HepG2 (cell line): ENCODE results near the gene RNASE7. TPM values are rescaled to one million over a fixed set of nuclear protein-coding genes. Genes with fewer than 3 reads are reported as not detected.

ENCODE experiments used
- E2F5 ChIP-seq: sonication (generic); formaldehyde crosslinking; conservative IDR thresholded peaks from 2 replicates; pipeline ENCODE4 v1.4.0; 2020; ENCODE audit warnings: missing genetic modification reagents
- EEA1 ChIP-seq: sonication (generic); formaldehyde crosslinking; IDR thresholded peaks from 2 replicates; pipeline ENCODE4 v1.5.1; 2020; ENCODE audit warnings: mild to moderate bottlenecking, missing genetic modification reagents, borderline replicate concordance
- EHMT2 ChIP-seq: fragments of 200-600 bp; sonication (generic); IDR thresholded peaks from 2 replicates; pipeline ENCODE4 v1.7.0; 2017; ENCODE audit warnings: antibody characterized with exemption, low read depth, low read length, borderline replicate concordance
- ETV5 ChIP-seq: IDR thresholded peaks from 2 replicates; pipeline ENCODE4 v1.6.1; 2018; ENCODE audit warnings: missing biosample characterization, missing genetic modification reagents, inconsistent platforms, borderline replicate concordance
- HBP1 ChIP-seq: IDR thresholded peaks from 2 replicates; pipeline ENCODE4 v1.6.1; 2016; ENCODE audit warnings: low read depth, control low read depth
- IKZF1 ChIP-seq: fragments of 450-650 bp; IDR thresholded peaks from 2 replicates; pipeline ENCODE4 v1.7.1; 2016
- KLF15 ChIP-seq: sonication (generic); formaldehyde crosslinking; IDR thresholded peaks from 2 replicates; pipeline ENCODE4 v1.8.1; 2023; ENCODE audit warnings: borderline replicate concordance, mild to moderate bottlenecking, inconsistent platforms, missing genetic modification reagents, mixed read lengths
- MAFK ChIP-seq, 2 experiments: IDR thresholded peaks in 1 of 2; conservative IDR thresholded peaks in 1 of 2; 2 replicates each; pipeline ENCODE4 v1.6.1; 2011; ENCODE audit warnings: improper control_type of control experiment in 2 of 2, low read length in 2 of 2
- MED8 ChIP-seq: sonication (generic); formaldehyde crosslinking; IDR thresholded peaks from 2 replicates; pipeline ENCODE4 v1.8.1; 2023; ENCODE audit warnings: mild to moderate bottlenecking, missing genetic modification reagents; ENCODE audit not compliant: insufficient replicate concordance
- MIXL1 ChIP-seq: IDR thresholded peaks from 2 replicates; pipeline ENCODE4 v1.6.1; 2016
- MYPOP ChIP-seq: sonication (generic); formaldehyde crosslinking; IDR thresholded peaks from 2 replicates; pipeline ENCODE4 v1.8.1; 2023; ENCODE audit warnings: mild to moderate bottlenecking, moderate library complexity, missing genetic modification reagents
- NCOA1 ChIP-seq: sonication (generic); formaldehyde crosslinking; IDR thresholded peaks from 2 replicates; pipeline ENCODE4 v1.9.0; 2021; ENCODE audit warnings: missing genetic modification reagents
- TBX2 ChIP-seq: sonication (generic); formaldehyde crosslinking; IDR thresholded peaks from 2 replicates; pipeline ENCODE4 v1.5.0; 2020; ENCODE audit warnings: missing genetic modification reagents, mild to moderate bottlenecking, borderline replicate concordance
- XRCC5 ChIP-seq: fragments of 200-400 bp; formaldehyde crosslinking; optimal IDR thresholded peaks from 2 replicates; pipeline ENCODE3; 2017; ENCODE audit warnings: mild to moderate bottlenecking, low read length
- ZBTB49 ChIP-seq: sonication (generic); formaldehyde crosslinking; IDR thresholded peaks from 2 replicates; pipeline ENCODE4 v1.4.0; 2020; ENCODE audit warnings: missing genetic modification reagents, borderline replicate concordance
- ZNF20 ChIP-seq: sonication (generic); formaldehyde crosslinking; IDR thresholded peaks from 2 replicates; pipeline ENCODE4 v1.4.0; 2020; ENCODE audit warnings: mild to moderate bottlenecking, moderate library complexity, missing genetic modification reagents
- ZNF253 ChIP-seq: sonication (generic); formaldehyde crosslinking; IDR thresholded peaks from 2 replicates; pipeline ENCODE4 v1.8.0; 2022; ENCODE audit warnings: mild to moderate bottlenecking, missing genetic modification reagents, borderline replicate concordance
- ZNF691 ChIP-seq: sonication (generic); formaldehyde crosslinking; IDR thresholded peaks from 2 replicates; pipeline ENCODE4 v1.4.0; 2020; ENCODE audit warnings: missing genetic modification reagents, low read depth, mild to moderate bottlenecking, borderline replicate concordance
- ZNF709 ChIP-seq: sonication (generic); formaldehyde crosslinking; IDR thresholded peaks from 2 replicates; pipeline ENCODE4 v1.5.0; 2020; ENCODE audit warnings: mild to moderate bottlenecking, missing genetic modification reagents
- ZNF740 ChIP-seq: sonication (generic); formaldehyde crosslinking; IDR thresholded peaks from 2 replicates; pipeline ENCODE4 v1.4.0; 2020; ENCODE audit warnings: missing genetic modification reagents
- ZNF777 ChIP-seq: sonication (generic); formaldehyde crosslinking; IDR thresholded peaks from 2 replicates; pipeline ENCODE4 v1.4.0; 2020; ENCODE audit warnings: missing genetic modification reagents
- ZNF83 ChIP-seq: sonication (generic); formaldehyde crosslinking; IDR thresholded peaks from 2 replicates; pipeline ENCODE4 v1.4.0; 2020; ENCODE audit warnings: missing genetic modification reagents, mild to moderate bottlenecking, borderline replicate concordance
- polyA plus RNA-seq, 8 experiments: library from polyadenylated mRNA; depleted of rRNA in 3 of 8; stranded (reverse) in 7 of 8; unstranded in 1 of 8; fragments of >200 nt; fragmentation: Illumina TruSeq in 4 of 8; extraction: Trizol in 4 of 8; gene quantifications; 2 replicates each; pipeline versions ENCODE4 v1.2.1 to v1.2.3, GENCODE V29; 2011 to 2016; ENCODE audit warnings: low read depth in 4 of 8, missing spikeins in 1 of 8, mixed read lengths in 1 of 8; ENCODE audit not compliant: insufficient read depth in 1 of 8
- total RNA-seq, 5 experiments: library from RNA; depleted of rRNA; stranded (reverse); fragments of >200 nt; fragmentation: Illumina TruSeq; extraction: Trizol; gene quantifications; 2 replicates each; pipeline ENCODE4 v1.2.3, GENCODE V29; 2016; ENCODE audit warnings: low read depth in 1 of 5

The RNASE7 gene
- total and polyA plus RNA-seq, 2 of the 13 experiments (the other 11 are each of a cell fraction or from before 2014, with no cell fraction given) = 0.04 TPM; not detected in 1

- no peak; the same call in 1 of the 2 replicates for TF ChIP-seq HBP1 (CRISPR knock-in tag)
- peak; percentile 3; the same call in 1 of the 2 replicates for TF ChIP-seq ZNF740 (CRISPR knock-in tag)
- no peak for TF ChIP-seq MED8 (CRISPR knock-in tag)
- TF ChIP-seq KLF15 (CRISPR knock-in tag) = no peak
- no peak for TF ChIP-seq EHMT2
- no peak for TF ChIP-seq IKZF1
- no peak for TF ChIP-seq ZNF691 (CRISPR knock-in tag)
- 0 out of 2 replicates have a peak, but pooled peaks have one; percentile 26 for TF ChIP-seq ZNF83
- TF ChIP-seq MIXL1 (CRISPR knock-in tag) = no peak; the same call in 1 of the 2 replicates
- no peak for TF ChIP-seq XRCC5
- no peak for TF ChIP-seq NCOA1 (CRISPR knock-in tag)
- TF ChIP-seq ZNF777 (CRISPR knock-in tag) = no peak
- TF ChIP-seq ETV5 (CRISPR knock-in tag) = peak; percentile 59; the same call in 1 of the 2 replicates
- TF ChIP-seq ZNF253 (CRISPR knock-in tag) = no peak
- TF ChIP-seq ZBTB49 = no peak
- TF ChIP-seq E2F5 (CRISPR knock-in tag) = no peak
- TF ChIP-seq MYPOP (CRISPR knock-in tag) = 0 out of 2 replicates have a peak, but pooled peaks have one; percentile 33
- 0 out of 2 replicates have a peak, but pooled peaks have one; percentile 13 for TF ChIP-seq ZNF20 (CRISPR knock-in tag)
- 0 out of 2 replicates have a peak, but pooled peaks have one; percentile 16 for TF ChIP-seq ZNF709 (CRISPR knock-in tag)
- TF ChIP-seq TBX2 (CRISPR knock-in tag) = no peak
- peak; percentile 43; the same call in 1 of the 2 replicates for TF ChIP-seq EEA1
- TF ChIP-seq MAFK (conservative IDR thresholded peaks at IDR 0.05 in 1 of 2, IDR thresholded peaks at IDR 0.05 in 1 of 2; ENCODE audit: low read length in 2 of 2) = peak; percentile 31 to 33; a peak in 2 of 4 replicates
Measured at GRCh38 chr14:21023817-21024584, 18.2 kb upstream of the RNASE7 start (continued).
